Epithelial cell of proximal tubule (primary cell): ENCODE measurements around the gene FAM89A. TPM values are rescaled to one million over a fixed set of nuclear protein-coding genes. Genes with fewer than 3 reads are reported as not detected.

Source experiments
- DNase-seq: peaks from one replicate; pipeline ENCODE4 v3.0.0-alpha.2; 2011; ENCODE audit warnings: low read depth
- H3K4me3 ChIP-seq: 2 replicates; pipeline ENCODE4 v1.5.1; 2011; ENCODE audit warnings: low read depth, mild to moderate bottlenecking, low read length
- CTCF ChIP-seq: conservative IDR thresholded peaks from 2 replicates; pipeline ENCODE4 v1.5.1; 2012; ENCODE audit warnings: low read depth, mild to moderate bottlenecking, low read length
- total RNA-seq: library from RNA; depleted of rRNA; stranded (reverse); fragments of >200 nt; gene quantifications from 2 replicates; pipeline ENCODE4 v1.2.3, GENCODE V29; 2015

The FAM89A gene
- total RNA-seq, 1 donor from 2014 or later, result 2.7 TPM

DNA sequence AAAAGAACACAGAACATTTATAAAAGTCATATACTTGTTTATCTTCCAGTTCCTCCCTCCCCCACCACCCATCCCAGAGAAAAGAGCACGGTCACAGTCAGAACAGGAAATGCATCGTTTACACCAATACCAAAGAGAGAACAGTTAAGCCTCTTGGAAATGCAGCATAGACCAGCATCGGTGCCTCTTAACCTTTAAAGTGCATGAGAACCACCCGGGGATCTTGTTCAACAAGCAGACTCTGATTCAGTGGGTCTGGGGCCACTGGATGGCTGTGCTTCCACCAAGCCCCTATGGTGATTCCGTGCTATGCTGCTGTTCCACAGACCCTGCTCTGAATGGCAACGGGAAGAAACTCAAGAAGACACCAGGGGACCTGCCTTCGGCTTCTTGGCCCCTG, 19.2 kb downstream of the FAM89A start:
- no peak for TF ChIP-seq CTCF
- DNase-seq, result no peak
- H3K4me3 ChIP-seq, result no peak overlapping the region

- DNase-seq, result no peak
- H3K4me3 ChIP-seq, result no peak overlapping the region
- TF ChIP-seq CTCF, result no peak
These were observed 19.9 kb downstream of the FAM89A start for GRCh38 chr1:231020139-231020601.

DNA sequence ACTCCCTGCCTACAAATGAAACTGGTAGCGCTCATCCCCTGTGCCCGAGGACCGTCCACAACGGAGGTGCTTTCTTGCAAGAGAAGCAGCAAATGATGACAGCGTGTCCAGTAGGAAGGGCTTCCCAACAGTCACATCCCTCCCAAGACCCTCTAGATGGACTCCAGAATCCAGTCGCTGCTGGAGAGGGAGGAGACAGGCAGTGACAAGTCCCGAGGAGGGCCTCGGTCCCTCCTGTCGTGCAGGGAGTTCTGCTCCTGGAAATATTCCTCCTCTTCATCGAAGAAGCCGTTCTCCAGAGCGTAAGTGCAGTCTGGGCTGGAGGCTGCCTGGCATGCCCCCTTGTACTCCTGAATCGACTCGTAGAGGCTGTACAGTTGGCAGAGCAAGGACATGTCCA, 20.3 kb downstream of the FAM89A start:
- no peak for TF ChIP-seq CTCF
- no peak overlapping the region for H3K4me3 ChIP-seq
- DNase-seq, result no peak

DNA sequence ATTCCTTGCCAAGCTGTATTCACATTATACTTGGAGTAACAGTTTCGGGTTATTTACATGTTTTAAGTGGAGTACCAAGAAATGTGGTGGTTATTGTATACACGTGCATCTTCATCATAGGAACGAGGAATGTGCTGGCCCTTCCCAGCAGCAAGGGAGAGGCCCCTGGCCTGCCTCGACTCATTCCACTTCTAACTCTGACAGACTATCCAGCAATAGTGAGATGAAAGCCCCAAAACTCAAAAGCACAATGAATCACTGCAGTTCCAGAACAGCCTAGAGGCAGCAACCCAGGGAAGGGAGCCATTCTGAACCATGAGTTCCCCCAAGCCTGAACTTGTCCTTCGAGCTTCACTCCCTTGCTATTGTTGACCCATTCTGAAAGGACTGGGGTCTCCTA, 23.1 kb downstream of the FAM89A start:
- no peak for TF ChIP-seq CTCF
- no peak for DNase-seq
- H3K4me3 ChIP-seq, result no peak overlapping the region

- no peak for DNase-seq
- H3K4me3 ChIP-seq, result no peak overlapping the region
- TF ChIP-seq CTCF, result no peak
These were observed 23.8 kb downstream of the FAM89A start for GRCh38 chr1:231016234-231016633.

- no peak for TF ChIP-seq CTCF
- no peak overlapping the region for H3K4me3 ChIP-seq
- no peak for DNase-seq
These were observed 26.6 kb downstream of the FAM89A start for GRCh38 chr1:231013391-231014015.

GRCh38 chr1:231011963-231012362, 28.1 kb downstream of the FAM89A start:
- TF ChIP-seq CTCF, result no peak
- no peak overlapping the region for H3K4me3 ChIP-seq
- DNase-seq, result no peak
